Body of pancreas (tissue), 4 donors: ENCODE data around the gene ZNF335. TPM values are rescaled to one million over a fixed set of nuclear protein-coding genes. Genes with fewer than 3 reads are reported as not detected.

Experiments
- ATAC-seq: fragments of 150-250 bp; one replicate; pipeline ENCODE4 v1.9.1; 2016
- DNase-seq, 4 donors: peaks; one replicate each; pipeline ENCODE4 v3.0.0-alpha.2; 2019
- H3K27ac ChIP-seq, 4 donors: fragments of 200-600 bp; sonication (generic); 1 replicate in 3 of 4; 2 replicates in 1 of 4; pipeline versions ENCODE4 v1.5.1 to v1.6.1; 2016 to 2019; ENCODE audit warnings: mild to moderate bottlenecking in 1 of 4, mixed read lengths in 1 of 4, moderate library complexity in 1 of 4
- H3K27me3 ChIP-seq, 2 donors: fragments of 200-600 bp; sonication (generic); one replicate each; pipeline ENCODE4 v1.6.0; 2016; ENCODE audit warnings: mild to moderate bottlenecking in 1 of 2
- H3K36me3 ChIP-seq, 2 donors: fragments of 200-600 bp; sonication (generic); replicated peaks in 1 of 2; 2 replicates each; pipeline ENCODE4 v1.5.1; 2016; ENCODE audit warnings: low read depth in 2 of 2; ENCODE audit not compliant: insufficient read depth in 1 of 2
- H3K4me1 ChIP-seq: fragments of 200-600 bp; sonication (generic); one replicate; pipeline ENCODE4 v1.6.0; 2016
- H3K4me3 ChIP-seq, 2 donors: fragments of 200-600 bp; sonication (generic); 1 replicate in 1 of 2; 2 replicates in 1 of 2; pipeline ENCODE4 v1.5.1; 2016 to 2019
- H3K9me3 ChIP-seq, 3 donors: fragments of 200-600 bp; sonication (generic); 1 replicate in 2 of 3; 2 replicates in 1 of 3; pipeline ENCODE4 v1.5.1; 2016
- POLR2A ChIP-seq, 3 donors: fragments of 450-650 bp; IDR thresholded peaks; one replicate each; pipeline ENCODE4 v1.6.1; 2016; ENCODE audit warnings: antibody characterized with exemption in 3 of 3, mild to moderate bottlenecking in 2 of 3
- WGBS, 2 donors: methylation state at CpG; one replicate each; pipeline ENCODE4 v1.1.5; 2017; 5-methylcytosine and 5-hydroxymethylcytosine counted together
- intact Hi-C: fragments of 100-400 bp; cut with DNase I; formaldehyde crosslinking; loops from one replicate; pipeline ENCODE4 v1.15.1; 2023
- total RNA-seq, 2 donors: library from RNA; depleted of rRNA; stranded (reverse); fragments of >200 nt; gene quantifications; one replicate each; pipeline ENCODE4 v1.1.0, GENCODE V29; 2016
- TF ChIP-seq, protein P1 (sequence below), 7 experiments: fragments of 450-650 bp in 4 of 7; fragments of 200-600 bp in 3 of 7; sonication (generic) in 3 of 7; IDR thresholded peaks; one replicate each; pipeline ENCODE4 v1.5.1; 2016 to 2019; ENCODE audit warnings: antibody characterized with exemption in 7 of 7

ZNF335 gene
- total RNA-seq, 2 donors from 2014 or later = 21.8 to 41.9 TPM

GRCh38 chr20:46002008-46002407 lies 30.0 kb upstream of the ZNF335 start:
- intact Hi-C loops = no loop called here
- no peak overlapping the region for H3K27ac ChIP-seq
- ATAC-seq (no peak), DNase-seq (no peak)
- no peaks in the 10 kb centered on the region for H3K36me3 ChIP-seq
- H3K9me3 ChIP-seq = no peaks in the 10 kb centered on the region
- H3K27me3 ChIP-seq = peaks cover 0 to 3% of the 10 kb centered on the region in 2 donors
- no peak overlapping the region for H3K4me3 ChIP-seq
- 79% methylated on average over 2 to 3 of the region's 3 CpGs for WGBS, 2 donors
- TF ChIP-seq, protein P1, sequence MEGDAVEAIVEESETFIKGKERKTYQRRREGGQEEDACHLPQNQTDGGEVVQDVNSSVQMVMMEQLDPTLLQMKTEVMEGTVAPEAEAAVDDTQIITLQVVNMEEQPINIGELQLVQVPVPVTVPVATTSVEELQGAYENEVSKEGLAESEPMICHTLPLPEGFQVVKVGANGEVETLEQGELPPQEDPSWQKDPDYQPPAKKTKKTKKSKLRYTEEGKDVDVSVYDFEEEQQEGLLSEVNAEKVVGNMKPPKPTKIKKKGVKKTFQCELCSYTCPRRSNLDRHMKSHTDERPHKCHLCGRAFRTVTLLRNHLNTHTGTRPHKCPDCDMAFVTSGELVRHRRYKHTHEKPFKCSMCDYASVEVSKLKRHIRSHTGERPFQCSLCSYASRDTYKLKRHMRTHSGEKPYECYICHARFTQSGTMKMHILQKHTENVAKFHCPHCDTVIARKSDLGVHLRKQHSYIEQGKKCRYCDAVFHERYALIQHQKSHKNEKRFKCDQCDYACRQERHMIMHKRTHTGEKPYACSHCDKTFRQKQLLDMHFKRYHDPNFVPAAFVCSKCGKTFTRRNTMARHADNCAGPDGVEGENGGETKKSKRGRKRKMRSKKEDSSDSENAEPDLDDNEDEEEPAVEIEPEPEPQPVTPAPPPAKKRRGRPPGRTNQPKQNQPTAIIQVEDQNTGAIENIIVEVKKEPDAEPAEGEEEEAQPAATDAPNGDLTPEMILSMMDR (IDR thresholded peaks at IDR 0.05) = no peak
- TF ChIP-seq POLR2A (IDR thresholded peaks at IDR 0.05) = no peak
- no peaks in the 10 kb centered on the region for H3K4me1 ChIP-seq

- no peak for TF ChIP-seq POLR2A (IDR thresholded peaks at IDR 0.05)
- TF ChIP-seq, protein P1 (IDR thresholded peaks at IDR 0.05) = no peak
- ATAC-seq (no peak), DNase-seq (no peak)
- Histone ChIP-seq H3K27ac (no peak overlapping the region), H3K4me1 (no peaks in the 10 kb centered on the region), H3K27me3 (peaks cover 0 to 3% of the 10 kb centered on the region in 2 donors), H3K36me3 (no peaks in the 10 kb centered on the region), H3K9me3 (no peaks in the 10 kb centered on the region), H3K4me3 (no peak overlapping the region)
- intact Hi-C loops = no loop called here
- WGBS, 2 donors = 84 to 91% methylated on average over 4 to 5 of the region's 5 CpGs
These were observed 29.5 kb upstream of the ZNF335 start for GRCh38 chr20:46001498-46001897.

- H3K27me3 ChIP-seq = peaks cover 0 to 3% of the 10 kb centered on the region in 2 donors
- no peaks in the 10 kb centered on the region for H3K9me3 ChIP-seq
- 38 to 41% methylated on average over 15 to 16 of the region's 16 CpGs for WGBS, 2 donors
- TF ChIP-seq, protein P1 (IDR thresholded peaks at IDR 0.05) = no peak
- no peak for TF ChIP-seq POLR2A (IDR thresholded peaks at IDR 0.05)
- DNase-seq = no peak
- no peak for ATAC-seq
- intact Hi-C loops = no loop called here
- H3K4me3 ChIP-seq = no peak overlapping the region
- H3K4me1 ChIP-seq = no peaks in the 10 kb centered on the region
- H3K36me3 ChIP-seq = no peaks in the 10 kb centered on the region
- H3K27ac ChIP-seq = no peak overlapping the region
These were observed 28.4 kb upstream of the ZNF335 start for GRCh38 chr20:46000262-46000996.

GRCh38 chr20:45999557-46000261 lies 27.7 kb upstream of the ZNF335 start:
- no peaks in the 10 kb centered on the region for H3K4me1 ChIP-seq
- H3K27me3 ChIP-seq = peaks cover 0 to 3% of the 10 kb centered on the region in 2 donors
- 51% methylated on average over 4 of the region's 4 CpGs for WGBS, 2 donors
- ATAC-seq (no peak), DNase-seq (no peak)
- no peaks in the 10 kb centered on the region for H3K36me3 ChIP-seq
- TF ChIP-seq, protein P1 (IDR thresholded peaks at IDR 0.05) = no peak
- no peak for TF ChIP-seq POLR2A (IDR thresholded peaks at IDR 0.05)
- intact Hi-C loops = no loop called here
- H3K27ac ChIP-seq = no peak overlapping the region
- no peaks in the 10 kb centered on the region for H3K9me3 ChIP-seq
- no peak overlapping the region for H3K4me3 ChIP-seq
